Hepatocyte (in vitro differentiated cells): ENCODE data around the gene ATP5F1E. TPM values are rescaled to one million over a fixed set of nuclear protein-coding genes. Genes with fewer than 3 reads are reported as not detected.

Source experiments
- DNase-seq: peaks from one replicate; pipeline ENCODE4 v3.0.0-alpha.2; 2016; ENCODE audit warnings: low spot score
- H2AFZ ChIP-seq: fragments of 200-600 bp; sonication (generic); 2 replicates; pipeline ENCODE4 v1.6.0; 2016; ENCODE audit warnings: antibody characterized with exemption, mild to moderate bottlenecking
- H3K27ac ChIP-seq: fragments of 200-600 bp; sonication (generic); 2 replicates; pipeline ENCODE4 v1.5.1; 2016; ENCODE audit warnings: mild to moderate bottlenecking
- H3K27me3 ChIP-seq: fragments of 200-600 bp; sonication (generic); 2 replicates; pipeline ENCODE4 v1.6.1; 2016
- H3K36me3 ChIP-seq: fragments of 200-600 bp; sonication (generic); replicated peaks from 2 replicates; pipeline ENCODE4 v1.5.1; 2016; ENCODE audit warnings: low read depth; ENCODE audit not compliant: insufficient read depth
- H3K4me1 ChIP-seq: fragments of 200-600 bp; sonication (generic); 2 replicates; pipeline ENCODE4 v1.5.1; 2016; ENCODE audit warnings: mild to moderate bottlenecking, moderate library complexity; ENCODE audit not compliant: insufficient read depth
- H3K4me2 ChIP-seq: fragments of 200-600 bp; sonication (generic); 2 replicates; pipeline ENCODE4 v1.6.0; 2016
- H3K4me3 ChIP-seq: fragments of 200-600 bp; sonication (generic); 2 replicates; pipeline ENCODE4 v1.5.1; 2016; ENCODE audit warnings: mild to moderate bottlenecking
- H3K79me2 ChIP-seq: fragments of 200-600 bp; sonication (generic); 2 replicates; pipeline ENCODE4 v1.6.0; 2017; ENCODE audit warnings: mild to moderate bottlenecking
- H3K9me2 ChIP-seq: fragments of 200-600 bp; sonication (generic); replicated peaks from 2 replicates; pipeline ENCODE4 v1.6.0; 2017; ENCODE audit warnings: mild to moderate bottlenecking; ENCODE audit not compliant: insufficient read depth
- H3K9me3 ChIP-seq: fragments of 200-600 bp; sonication (generic); 2 replicates; pipeline ENCODE4 v1.5.1; 2016; ENCODE audit warnings: low read depth, mild to moderate bottlenecking
- H4K20me1 ChIP-seq: fragments of 200-600 bp; sonication (generic); 2 replicates; pipeline ENCODE4 v1.6.0; 2016; ENCODE audit warnings: mild to moderate bottlenecking; ENCODE audit not compliant: insufficient read depth, poor library complexity, severe bottlenecking
- CTCF ChIP-seq: fragments of 200-600 bp; sonication (generic); IDR thresholded peaks from 2 replicates; pipeline ENCODE4 v1.5.1; 2016; ENCODE audit warnings: antibody characterized with exemption, mild to moderate bottlenecking; ENCODE audit not compliant: poor library complexity
- EZH2 ChIP-seq: fragments of 200-600 bp; sonication (generic); IDR thresholded peaks from 2 replicates; pipeline ENCODE4 v1.6.1; 2016; ENCODE audit warnings: antibody characterized with exemption, mild to moderate bottlenecking, borderline replicate concordance
- EZH2phosphoT487 ChIP-seq: fragments of 200-600 bp; sonication (generic); IDR thresholded peaks from one replicate; pipeline ENCODE4 v1.6.1; 2018; ENCODE audit warnings: antibody characterized with exemption, mild to moderate bottlenecking, low read depth, moderate library complexity; ENCODE audit not compliant: unreplicated experiment, severe bottlenecking
- WGBS: methylation state at CpG from one replicate; pipeline ENCODE4 v1.1.6; 2016; ENCODE audit warnings: low lambda C conversion rate; ENCODE audit errors: missing lambda C conversion rate; 5-methylcytosine and 5-hydroxymethylcytosine counted together
- polyA plus RNA-seq: library from polyadenylated mRNA; unstranded; fragments of >200 nt; fragmentation: Nextera tagmentation; extraction: Ambion mirVana; gene quantifications from 2 replicates; pipeline ENCODE4 v1.2.1, GENCODE V29; 2016
- total RNA-seq: library from RNA; depleted of rRNA; stranded (reverse); fragments of >200 nt; gene quantifications from 2 replicates; pipeline ENCODE4 v1.2.3, GENCODE V29; 2014

ATP5F1E gene
- total and polyA plus RNA-seq, 2 experiments from 2014 or later, result 32.9 to 227 TPM

- Histone ChIP-seq H3K9me2 (no peaks in the 10 kb centered on the region), H3K4me2 (no peak overlapping the region), H3K27me3 (no peaks in the 10 kb centered on the region), H4K20me1 (no peaks in the 10 kb centered on the region), H3K4me1 (peaks cover 4% of the 10 kb centered on the region), H2AFZ (no peak overlapping the region), H3K27ac (peak overlapping the region; percentile 6), H3K36me3 (no peaks in the 10 kb centered on the region), H3K4me3 (no peak overlapping the region), H3K9me3 (no peaks in the 10 kb centered on the region), H3K79me2 (no peaks in the 10 kb centered on the region)
- WGBS, result 94% methylated on average over 3 of the region's 3 CpGs
- DNase-seq, result no peak
- TF ChIP-seq EZH2phosphoT487, result no peak
- no peak for TF ChIP-seq EZH2
- TF ChIP-seq CTCF, result no peak
Observed at GRCh38 chr20:58992911-58993310, 39.2 kb downstream of the ATP5F1E start.

- TF ChIP-seq EZH2 (no peak), CTCF (no peak), EZH2phosphoT487 (no peak)
- no peak for DNase-seq
- Histone ChIP-seq H3K27me3 (no peaks in the 10 kb centered on the region), H3K4me2 (no peak overlapping the region), H3K79me2 (peaks cover 10% of the 10 kb centered on the region), H3K4me1 (peaks cover 4% of the 10 kb centered on the region), H3K36me3 (peaks cover 6% of the 10 kb centered on the region), H3K27ac (peak overlapping the region; percentile 6), H3K9me2 (no peaks in the 10 kb centered on the region), H3K4me3 (no peak overlapping the region), H2AFZ (no peak overlapping the region), H3K9me3 (no peaks in the 10 kb centered on the region), H4K20me1 (no peaks in the 10 kb centered on the region)
- WGBS, result 79% methylated on average over 9 of the region's 9 CpGs
Observed at GRCh38 chr20:58991715-58992114, 40.4 kb downstream of the ATP5F1E start.

GRCh38 chr20:58990651-58991445 is 41.3 kb downstream of the ATP5F1E start:
- no peaks in the 10 kb centered on the region for H3K9me2 ChIP-seq
- no peak overlapping the region for H3K4me2 ChIP-seq
- WGBS, result 98% methylated on average over 14 of the region's 14 CpGs
- peaks cover 4% of the 10 kb centered on the region for H3K4me1 ChIP-seq
- no peaks in the 10 kb centered on the region for H4K20me1 ChIP-seq
- H3K36me3 ChIP-seq, result peaks cover 6% of the 10 kb centered on the region
- H3K27ac ChIP-seq, result no peak overlapping the region
- no peak overlapping the region for H2AFZ ChIP-seq
- H3K9me3 ChIP-seq, result no peaks in the 10 kb centered on the region
- peaks cover 13% of the 10 kb centered on the region for H3K79me2 ChIP-seq
- no peaks in the 10 kb centered on the region for H3K27me3 ChIP-seq
- TF ChIP-seq CTCF (no peak), EZH2 (no peak), EZH2phosphoT487 (no peak)
- no peak overlapping the region for H3K4me3 ChIP-seq
- no peak for DNase-seq
